Activated T-cell treated with anti-CD3 and anti-CD28 coated beads for 1 hour (primary cell): ENCODE results near the gene FOLR3.
"Not testable (repeated sequence)": the region's sequence is repeated elsewhere in the genome, so short reads cannot be mapped to it uniquely, and the experiment has no call there.

Experiments
- DNase-seq: peaks from one replicate; pipeline ENCODE4 v3.0.0-alpha.2; 2020; ENCODE audit warnings: low read depth

FOLR3 gene

GRCh38 chr11:72123117-72123653 is 12.3 kb upstream of the FOLR3 start:
- no peak for DNase-seq

GRCh38 chr11:72124046-72124445 is 11.5 kb upstream of the FOLR3 start:
- DNase-seq: no peak

DNA sequence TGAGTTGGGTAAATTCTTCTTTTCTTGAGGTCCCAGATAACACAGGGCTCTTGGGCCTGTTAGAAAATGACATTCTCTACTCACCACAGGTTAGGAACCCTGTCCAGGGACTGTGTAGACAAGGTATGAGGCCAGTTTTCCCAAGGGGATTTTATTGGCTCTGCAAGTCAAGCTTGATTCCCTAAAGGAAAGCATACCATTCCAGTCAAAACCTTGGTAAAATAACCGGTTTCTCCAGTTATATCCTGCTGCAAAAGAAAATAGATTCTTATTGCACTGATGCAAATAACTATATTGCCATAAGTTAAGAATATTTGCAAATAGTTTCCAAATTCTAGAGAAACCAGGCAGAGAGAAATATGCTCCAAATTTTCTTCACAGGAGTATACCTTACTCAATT is 9.6 kb upstream of the FOLR3 start:
- no peak for DNase-seq

- no peak for DNase-seq
These were observed 7.6 kb upstream of the FOLR3 start for GRCh38 chr11:72127923-72128322.

GRCh38 chr11:72129381-72129780 is 6.1 kb upstream of the FOLR3 start:
- no peak for DNase-seq

- DNase-seq: no peak
These were observed 2.9 kb upstream of the FOLR3 start for GRCh38 chr11:72132646-72133045.

GRCh38 chr11:72135891-72136683 is 562 bp downstream of the FOLR3 start:
- DNase-seq: no peak

- DNase-seq: no peak
These were observed 1.2 kb downstream of the FOLR3 start for GRCh38 chr11:72136684-72137262.

- no peak for DNase-seq
These were observed 3.4 kb downstream of the FOLR3 start for GRCh38 chr11:72138821-72139390.

DNA sequence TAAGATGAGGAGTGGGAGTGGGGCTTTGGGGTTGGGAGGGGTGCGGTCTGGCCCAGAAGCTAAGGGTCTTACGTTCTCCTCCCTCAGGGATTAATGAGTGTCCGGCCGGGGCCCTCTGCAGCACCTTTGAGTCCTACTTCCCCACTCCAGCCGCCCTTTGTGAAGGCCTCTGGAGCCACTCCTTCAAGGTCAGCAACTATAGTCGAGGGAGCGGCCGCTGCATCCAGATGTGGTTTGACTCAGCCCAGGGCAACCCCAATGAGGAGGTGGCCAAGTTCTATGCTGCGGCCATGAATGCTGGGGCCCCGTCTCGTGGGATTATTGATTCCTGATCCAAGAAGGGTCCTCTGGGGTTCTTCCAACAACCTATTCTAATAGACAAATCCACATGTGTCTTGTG is 4.0 kb downstream of the FOLR3 start:
- DNase-seq: no peak

DNA sequence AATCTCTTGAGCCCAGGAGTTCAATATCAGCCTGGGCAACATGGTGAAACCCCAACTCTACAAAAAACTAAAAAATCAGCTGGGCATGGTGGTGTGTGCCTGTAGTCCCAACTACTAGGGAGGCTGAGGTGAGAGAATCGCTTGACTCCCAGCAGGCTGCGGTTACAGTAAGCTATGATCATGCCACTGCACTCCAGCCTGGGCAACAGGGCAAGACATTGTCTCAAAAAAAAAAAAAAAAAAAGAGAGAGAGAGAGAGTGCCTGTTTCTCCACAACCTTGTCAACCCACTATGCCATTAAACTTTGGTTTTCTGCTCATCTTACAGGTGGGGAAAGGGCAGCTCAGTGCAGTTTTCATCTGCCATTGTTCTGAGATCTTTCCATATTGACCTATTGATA is 5.1 kb downstream of the FOLR3 start:
- no peak for DNase-seq

DNA sequence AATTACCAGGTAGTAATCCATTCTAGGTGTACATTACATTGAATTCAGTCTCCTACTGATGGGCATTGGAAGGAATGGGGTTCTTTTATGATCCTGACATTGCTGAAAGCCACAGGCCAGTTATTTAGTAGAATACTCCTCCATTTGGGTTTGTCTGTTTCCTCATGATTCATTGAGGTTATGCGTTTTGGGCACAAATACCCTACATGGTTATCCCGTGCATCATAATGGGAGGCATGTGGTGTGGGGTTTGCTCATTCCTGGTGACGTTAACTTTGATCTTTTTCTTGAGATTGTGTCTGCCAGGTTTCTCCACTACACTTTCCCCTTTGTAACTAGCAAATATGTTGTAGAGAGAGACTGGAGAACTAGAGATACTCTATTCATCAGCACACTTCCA is 5.5 kb downstream of the FOLR3 start:
- DNase-seq: no peak

DNA sequence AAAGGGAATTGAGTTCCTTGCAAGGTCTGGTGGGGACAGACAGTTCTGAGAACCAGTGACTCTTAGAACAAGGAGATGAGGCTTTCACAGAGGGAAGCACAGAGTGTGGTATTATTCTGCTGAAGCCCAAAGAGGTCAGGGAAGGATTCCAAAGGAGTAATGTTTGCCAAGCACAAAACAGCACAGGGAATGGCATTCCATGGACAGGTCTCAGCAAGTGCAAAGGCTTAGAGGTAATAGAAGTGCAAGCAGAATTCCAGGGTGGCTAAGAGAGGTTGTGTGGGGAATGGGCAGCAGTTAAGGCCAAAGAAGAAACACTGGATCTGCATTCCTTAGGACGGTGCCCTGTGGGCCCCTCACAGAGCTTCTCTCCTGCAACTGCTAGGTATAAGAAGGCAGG is 6.6 kb downstream of the FOLR3 start:
- not testable (repeated sequence) for DNase-seq

GRCh38 chr11:72142543-72142942 is 7.0 kb downstream of the FOLR3 start:
- not testable (repeated sequence) for DNase-seq

DNA sequence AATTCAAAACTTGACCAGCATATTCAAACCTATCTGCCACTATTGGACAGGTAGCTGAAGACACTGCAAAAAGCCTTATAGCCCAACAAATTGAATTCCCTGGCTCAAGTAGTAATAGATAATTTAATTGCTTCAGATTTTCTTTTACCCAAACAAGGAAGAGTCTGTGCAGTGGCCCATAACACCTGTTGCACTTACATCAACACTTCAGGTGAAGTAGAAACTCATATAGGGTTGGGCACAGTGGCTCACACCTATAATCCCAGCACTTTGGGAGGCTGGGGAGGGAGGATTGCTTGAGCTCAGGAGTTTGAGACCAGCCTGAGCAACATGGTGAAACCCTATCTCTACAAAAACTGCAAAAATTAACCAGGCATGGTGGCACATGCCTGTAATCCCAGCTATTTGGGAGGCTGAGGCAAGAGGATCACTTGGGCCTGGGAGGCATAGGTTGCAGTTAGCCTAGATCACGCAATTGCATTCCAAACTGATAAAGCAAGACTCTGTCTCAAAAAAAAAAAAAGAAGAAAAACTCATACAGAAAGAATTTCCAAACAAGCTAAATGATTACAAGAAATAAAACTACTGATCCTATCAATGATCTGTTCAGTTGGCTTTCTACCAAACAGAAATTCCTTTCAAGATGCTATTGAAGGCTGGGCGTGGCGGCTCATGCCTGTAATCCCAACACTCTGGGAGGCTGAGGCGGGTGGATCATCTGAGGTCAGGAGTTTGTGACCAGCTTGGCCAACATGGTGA is 9.5 kb downstream of the FOLR3 start:
- DNase-seq: no peak

- no peak for DNase-seq
These were observed 11.1 kb downstream of the FOLR3 start for GRCh38 chr11:72146625-72147024.

DNA sequence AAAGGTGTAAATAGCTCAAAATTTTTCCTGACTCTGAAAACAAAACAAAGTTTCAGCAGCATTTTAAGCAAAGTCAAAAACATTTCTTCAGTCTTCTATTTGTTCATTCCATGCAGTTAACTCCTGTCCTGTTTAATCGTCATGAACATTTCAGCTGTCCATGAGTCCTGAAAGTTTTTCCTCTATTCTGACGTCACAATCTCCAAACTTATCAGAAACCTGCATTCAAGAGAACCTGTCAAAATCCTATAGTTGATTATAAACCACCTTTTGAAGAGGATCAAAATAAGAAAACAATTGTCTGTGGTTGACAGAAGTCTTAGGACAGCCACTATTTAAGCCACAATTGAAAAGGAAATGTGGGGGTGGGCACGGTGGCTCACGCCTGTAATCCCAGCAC is 15.4 kb downstream of the FOLR3 start:
- DNase-seq: no peak

DNA sequence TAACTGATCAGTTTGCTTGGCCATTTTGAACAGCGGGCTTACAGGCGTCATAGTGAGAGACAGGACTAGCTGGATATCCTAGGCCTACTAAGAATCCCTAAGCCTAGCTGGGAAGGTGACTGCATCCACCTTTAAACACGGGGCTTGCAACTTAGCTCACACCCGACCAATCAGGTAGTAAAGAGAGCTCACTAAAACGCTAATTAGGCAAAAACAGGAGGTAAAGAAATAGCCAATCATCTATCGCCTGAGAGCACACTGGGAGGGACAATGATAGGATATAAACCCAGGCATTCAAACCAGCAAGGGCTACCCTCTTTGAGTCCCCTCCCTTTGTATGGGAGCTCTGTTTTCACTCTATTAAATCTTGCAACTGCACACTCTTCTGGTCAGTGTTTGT is 18.3 kb downstream of the FOLR3 start:
- not testable (repeated sequence) for DNase-seq

DNA sequence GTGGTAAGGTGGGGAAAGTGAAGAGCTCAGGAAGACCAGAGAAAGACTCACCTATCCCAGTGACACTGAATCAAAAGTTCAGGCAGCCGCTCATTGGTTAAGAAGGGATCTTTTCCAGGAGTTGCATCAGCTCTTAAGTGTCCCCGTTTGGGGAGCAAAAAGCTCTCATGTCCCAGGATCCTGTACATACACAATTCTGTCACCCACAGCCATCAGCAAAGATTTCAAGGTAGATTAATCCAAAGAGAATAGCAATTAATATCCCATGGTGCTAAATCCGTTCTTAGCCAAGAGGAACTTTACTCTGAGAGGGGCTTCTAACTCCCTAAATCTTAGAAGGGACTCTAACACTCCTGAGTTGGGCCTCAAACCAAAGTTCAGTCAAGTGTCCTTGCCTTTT is 19.3 kb downstream of the FOLR3 start:
- no peak for DNase-seq

DNA sequence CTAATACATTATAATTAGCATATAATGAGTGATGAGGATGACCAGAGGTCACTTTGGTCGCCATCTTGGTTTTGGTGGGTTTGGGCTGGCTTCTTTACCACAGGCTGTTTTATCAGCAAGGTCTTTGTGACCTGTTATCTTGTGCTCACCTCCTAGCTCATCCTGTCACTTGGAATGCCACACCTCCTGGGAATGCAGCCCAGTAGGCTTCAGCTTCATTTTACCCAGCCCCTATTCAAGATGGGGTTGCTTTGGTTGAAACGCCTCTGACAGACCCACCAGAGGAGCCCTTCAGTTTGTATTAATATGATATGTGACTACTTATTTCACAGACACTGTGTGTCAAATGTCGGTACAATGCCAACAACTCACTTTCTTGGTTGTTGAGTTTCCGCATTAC is 20.2 kb downstream of the FOLR3 start:
- DNase-seq: no peak

- DNase-seq: no peak
These were observed 21.6 kb downstream of the FOLR3 start for GRCh38 chr11:72157131-72157530.

- DNase-seq: no peak
These were observed 24.8 kb downstream of the FOLR3 start for GRCh38 chr11:72160319-72160718.
